Neutrophil (primary cell): Measurements from ENCODE around the gene BHLHE23.

ENCODE experiments used
- H3K27ac ChIP-seq: fragments of 200-600 bp; sonication (generic); 2 replicates; pipeline ENCODE4 v1.5.1; 2016; ENCODE audit warnings: mild to moderate bottlenecking, moderate library complexity
- H3K27me3 ChIP-seq: fragments of 200-600 bp; sonication (generic); 2 replicates; pipeline ENCODE4 v1.6.0; 2016; ENCODE audit warnings: mild to moderate bottlenecking
- H3K36me3 ChIP-seq: fragments of 200-600 bp; sonication (generic); 2 replicates; pipeline ENCODE4 v1.5.1; 2017
- H3K4me1 ChIP-seq, 2 experiments: fragments of 200-600 bp in 1 of 2; sonication (generic) in 1 of 2; 1 replicate in 1 of 2; 2 replicates in 1 of 2; pipeline versions ENCODE4 v1.5.1 to v1.6.1; 2013 to 2016; ENCODE audit warnings: low read depth in 1 of 2, low read length in 1 of 2, mild to moderate bottlenecking in 1 of 2, moderate library complexity in 1 of 2; ENCODE audit not compliant: control insufficient read depth in 1 of 2, insufficient read depth in 1 of 2
- H3K4me3 ChIP-seq, 2 experiments: fragments of 200-600 bp in 1 of 2; sonication (generic) in 1 of 2; 1 replicate in 1 of 2; 2 replicates in 1 of 2; pipeline ENCODE4 v1.5.1; 2013 to 2016; ENCODE audit warnings: low read depth in 1 of 2, low read length in 1 of 2, mild to moderate bottlenecking in 1 of 2, moderate library complexity in 1 of 2
- H3K9me3 ChIP-seq: fragments of 200-600 bp; sonication (generic); 2 replicates; pipeline ENCODE4 v1.5.1; 2016
- CTCF ChIP-seq: fragments of 200-600 bp; sonication (generic); IDR thresholded peaks from 2 replicates; pipeline ENCODE4 v1.5.1; 2016; ENCODE audit warnings: antibody characterized with exemption

Gene BHLHE23

DNA sequence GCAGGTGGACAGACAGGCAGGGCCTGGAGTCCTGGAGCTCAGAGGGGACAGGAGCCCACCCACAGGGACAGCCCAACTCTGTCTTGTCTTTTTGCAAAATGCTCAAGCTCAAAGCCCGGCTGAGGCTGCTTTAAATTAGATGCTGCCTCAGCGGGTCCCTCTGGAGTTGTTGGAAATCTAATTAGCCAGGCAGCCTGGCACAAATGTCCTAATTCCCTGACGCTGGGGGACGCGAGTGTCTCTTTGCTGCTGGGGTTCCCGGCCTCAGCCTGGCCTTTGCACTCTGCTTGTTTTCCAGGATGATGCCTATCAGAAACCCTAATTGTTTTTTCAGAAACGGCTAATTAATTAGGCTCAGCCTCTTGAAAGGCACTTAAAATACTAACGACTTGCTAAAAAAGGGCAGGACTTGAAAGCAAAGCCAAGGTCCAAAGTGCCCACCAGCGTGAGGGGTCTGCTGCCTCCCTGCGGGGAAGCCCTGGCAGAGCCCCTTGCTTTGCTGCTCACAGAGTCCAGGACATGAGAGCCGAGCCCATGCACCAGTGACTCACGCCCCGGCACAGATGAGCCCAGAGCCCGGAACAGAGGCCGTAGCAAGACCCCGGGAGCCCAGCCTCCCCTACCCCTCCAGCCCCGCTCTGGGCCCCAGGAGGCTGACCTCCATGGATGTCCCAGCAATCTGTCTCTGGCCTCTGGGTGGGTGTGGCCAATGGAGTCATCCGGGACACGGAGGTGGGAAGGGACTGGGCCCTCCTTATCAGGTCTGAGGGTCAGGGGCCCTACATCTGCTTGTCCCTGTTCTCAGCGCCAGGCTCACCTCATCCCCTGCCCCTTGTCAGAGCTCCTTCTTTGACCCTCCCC is 46.0 kb upstream of the BHLHE23 start:
- no peak overlapping the region for H3K4me3 ChIP-seq
- no peaks in the 10 kb centered on the region for H3K9me3 ChIP-seq
- TF ChIP-seq CTCF = no peak
- no peaks in the 10 kb centered on the region for H3K36me3 ChIP-seq
- no peaks in the 10 kb centered on the region for H3K4me1 ChIP-seq
- peaks cover 44% of the 10 kb centered on the region for H3K27me3 ChIP-seq
- no peak overlapping the region for H3K27ac ChIP-seq

- Histone ChIP-seq H3K27me3 (peaks cover 35% of the 10 kb centered on the region), H3K36me3 (no peaks in the 10 kb centered on the region), H3K9me3 (no peaks in the 10 kb centered on the region), H3K27ac (no peak overlapping the region), H3K4me3 (no peak overlapping the region), H3K4me1 (no peaks in the 10 kb centered on the region)
- no peak for TF ChIP-seq CTCF
Measured at GRCh38 chr20:63051911-63052310, 45.1 kb upstream of the BHLHE23 start.

- Histone ChIP-seq H3K27me3 (peaks cover 29% of the 10 kb centered on the region), H3K4me1 (no peaks in the 10 kb centered on the region), H3K36me3 (no peaks in the 10 kb centered on the region), H3K9me3 (no peaks in the 10 kb centered on the region), H3K27ac (no peak overlapping the region), H3K4me3 (no peak overlapping the region)
- TF ChIP-seq CTCF = no peak
Measured at GRCh38 chr20:63051186-63051860, 44.6 kb upstream of the BHLHE23 start.

DNA sequence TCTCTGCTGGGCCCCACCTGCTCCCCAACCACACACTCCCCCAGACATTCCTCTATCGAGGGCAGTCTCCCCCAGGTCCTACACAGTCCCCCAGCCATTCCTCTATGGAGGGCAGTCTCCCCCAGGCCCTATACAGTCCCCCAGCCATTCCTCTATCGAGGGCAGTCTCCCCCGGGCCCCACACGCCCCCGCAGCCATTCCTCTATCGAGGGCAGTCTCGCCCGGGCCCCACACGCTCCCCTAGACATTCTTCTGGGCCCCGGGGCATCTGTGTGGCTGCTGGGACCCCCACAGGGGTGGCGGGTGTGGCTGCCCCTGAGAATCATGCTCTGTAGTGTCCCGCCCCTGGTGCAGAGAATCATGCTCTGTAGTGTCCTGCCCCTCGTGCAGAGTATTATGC is 43.6 kb upstream of the BHLHE23 start:
- TF ChIP-seq CTCF = no peak
- H3K27me3 ChIP-seq = peaks cover 21% of the 10 kb centered on the region
- no peak overlapping the region for H3K4me3 ChIP-seq
- no peaks in the 10 kb centered on the region for H3K9me3 ChIP-seq
- no peaks in the 10 kb centered on the region for H3K4me1 ChIP-seq
- H3K36me3 ChIP-seq = no peaks in the 10 kb centered on the region
- H3K27ac ChIP-seq = no peak overlapping the region

DNA sequence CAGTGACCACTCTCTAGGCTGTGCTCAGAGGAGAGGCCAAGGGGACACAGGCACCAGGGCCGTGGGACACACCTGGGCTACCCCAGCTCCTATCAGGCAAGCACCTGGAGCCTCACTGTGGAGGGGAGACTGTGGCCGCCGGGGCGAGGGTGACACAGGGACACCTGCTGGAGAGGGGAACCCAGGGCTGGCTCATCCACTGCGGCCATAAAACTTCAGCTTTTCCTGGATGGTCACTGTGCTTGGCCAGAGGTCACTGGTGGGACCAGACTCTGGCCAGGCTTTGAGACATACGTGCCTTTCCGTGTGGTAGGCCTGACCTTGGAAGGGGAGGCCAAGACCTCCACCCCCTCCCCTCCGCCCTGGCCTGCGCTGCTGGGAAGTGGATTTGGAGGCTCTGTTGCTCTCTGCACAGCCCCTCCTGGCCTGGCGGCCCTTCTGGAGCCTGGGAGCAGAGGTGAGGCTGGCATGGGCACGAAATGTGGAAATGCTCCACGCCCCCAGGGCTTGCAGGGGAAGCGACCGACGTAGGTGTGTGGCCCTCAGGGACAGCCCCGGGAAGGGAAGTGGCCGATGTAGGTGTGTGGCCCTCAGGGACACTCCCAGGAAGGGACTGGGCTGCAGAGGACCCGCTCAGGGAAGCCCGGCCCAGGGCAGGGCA is 42.9 kb upstream of the BHLHE23 start:
- Histone ChIP-seq H3K4me3 (no peak overlapping the region), H3K9me3 (no peaks in the 10 kb centered on the region), H3K4me1 (no peaks in the 10 kb centered on the region), H3K27ac (no peak overlapping the region), H3K36me3 (no peaks in the 10 kb centered on the region), H3K27me3 (peaks cover 20% of the 10 kb centered on the region)
- no peak for TF ChIP-seq CTCF
